Left ventricle myocardium inferior (tissue), 1 donor: ENCODE data around the gene HGF. TPM values are rescaled to one million over a fixed set of nuclear protein-coding genes. Genes with fewer than 3 reads are reported as not detected.

Experiments used
- DNase-seq: peaks from one replicate; pipeline ENCODE4 v3.0.0-alpha.2; 2020
- H3K27ac ChIP-seq: fragments of 200-600 bp; replicated peaks from 2 replicates; pipeline ENCODE4 v1.8.0; 2021
- H3K27me3 ChIP-seq: fragments of 200-600 bp; 2 replicates; pipeline ENCODE4 v1.8.0; 2021; ENCODE audit warnings: low read depth
- H3K36me3 ChIP-seq: fragments of 200-600 bp; 2 replicates; pipeline ENCODE4 v1.8.0; 2021
- H3K4me1 ChIP-seq: fragments of 200-600 bp; 2 replicates; pipeline ENCODE4 v1.8.0; 2021
- H3K4me3 ChIP-seq: fragments of 200-600 bp; 2 replicates; pipeline ENCODE4 v1.8.0; 2021; ENCODE audit warnings: mild to moderate bottlenecking, moderate library complexity
- H3K9me3 ChIP-seq: fragments of 200-600 bp; replicated peaks from 2 replicates; pipeline ENCODE4 v1.8.0; 2021
- intact Hi-C: fragments of 100-400 bp; cut with micrococcal nuclease; formaldehyde crosslinking; loops from one replicate; pipeline ENCODE4 v1.11.0; 2022
- total RNA-seq: library from RNA; stranded (reverse); fragmentation: NEBNext Ultra II Directional; extraction: Animal tissue kit (Norgen Biotek cat#: 25700); gene quantifications from one replicate; pipeline ENCODE4 v1.2.1, GENCODE V29; 2021
- TF ChIP-seq, protein P1 (sequence below): fragments of 200-600 bp; IDR thresholded peaks from 2 replicates; pipeline ENCODE4 v1.8.0; 2021; ENCODE audit warnings: antibody characterized with exemption, mild to moderate bottlenecking, borderline replicate concordance
- donor health status: DM: no; HTN: yes; CAD: no; lungs with severe emphysema.

Gene HGF
- total RNA-seq, 1 donor from 2014 or later = 2.3 TPM

DNA sequence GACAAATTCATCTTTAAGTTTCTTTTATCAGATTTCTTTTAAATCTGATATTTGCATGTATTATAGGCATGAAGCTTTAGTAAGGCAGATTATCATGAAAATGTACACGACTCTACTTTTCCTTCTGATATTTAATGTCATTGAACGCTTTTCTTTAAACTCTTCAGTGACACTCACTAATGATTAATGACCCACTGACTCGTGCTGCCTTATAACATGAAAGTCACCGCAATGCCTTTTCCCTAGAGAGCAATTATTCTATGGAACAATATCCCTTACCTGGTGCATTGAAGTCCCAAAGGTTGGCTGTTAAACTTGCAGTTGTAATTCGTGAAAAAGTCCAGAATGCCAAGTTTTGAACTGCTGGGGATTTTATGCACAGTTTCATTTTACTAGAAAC, 33.4 kb upstream of the HGF start:
- Histone ChIP-seq H3K4me3 (no peak overlapping the region), H3K9me3 (no peaks in the 10 kb centered on the region), H3K4me1 (no peaks in the 10 kb centered on the region), H3K36me3 (no peaks in the 10 kb centered on the region), H3K27me3 (no peaks in the 10 kb centered on the region), H3K27ac (no peak overlapping the region)
- intact Hi-C loops = no loop called here
- no peak for DNase-seq
- TF ChIP-seq, protein P1, sequence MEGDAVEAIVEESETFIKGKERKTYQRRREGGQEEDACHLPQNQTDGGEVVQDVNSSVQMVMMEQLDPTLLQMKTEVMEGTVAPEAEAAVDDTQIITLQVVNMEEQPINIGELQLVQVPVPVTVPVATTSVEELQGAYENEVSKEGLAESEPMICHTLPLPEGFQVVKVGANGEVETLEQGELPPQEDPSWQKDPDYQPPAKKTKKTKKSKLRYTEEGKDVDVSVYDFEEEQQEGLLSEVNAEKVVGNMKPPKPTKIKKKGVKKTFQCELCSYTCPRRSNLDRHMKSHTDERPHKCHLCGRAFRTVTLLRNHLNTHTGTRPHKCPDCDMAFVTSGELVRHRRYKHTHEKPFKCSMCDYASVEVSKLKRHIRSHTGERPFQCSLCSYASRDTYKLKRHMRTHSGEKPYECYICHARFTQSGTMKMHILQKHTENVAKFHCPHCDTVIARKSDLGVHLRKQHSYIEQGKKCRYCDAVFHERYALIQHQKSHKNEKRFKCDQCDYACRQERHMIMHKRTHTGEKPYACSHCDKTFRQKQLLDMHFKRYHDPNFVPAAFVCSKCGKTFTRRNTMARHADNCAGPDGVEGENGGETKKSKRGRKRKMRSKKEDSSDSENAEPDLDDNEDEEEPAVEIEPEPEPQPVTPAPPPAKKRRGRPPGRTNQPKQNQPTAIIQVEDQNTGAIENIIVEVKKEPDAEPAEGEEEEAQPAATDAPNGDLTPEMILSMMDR = no peak

- H3K36me3 ChIP-seq = no peaks in the 10 kb centered on the region
- H3K4me3 ChIP-seq = no peak overlapping the region
- DNase-seq = no peak
- H3K27ac ChIP-seq = no peak overlapping the region
- intact Hi-C loops = no loop called here
- H3K27me3 ChIP-seq = no peaks in the 10 kb centered on the region
- TF ChIP-seq, protein P1 = no peak
- H3K4me1 ChIP-seq = no peaks in the 10 kb centered on the region
- no peaks in the 10 kb centered on the region for H3K9me3 ChIP-seq
Observed at GRCh38 chr7:81802251-81802650, 32.4 kb upstream of the HGF start.

- TF ChIP-seq, protein P1 = no peak
- H3K27ac ChIP-seq = no peak overlapping the region
- no peaks in the 10 kb centered on the region for H3K4me1 ChIP-seq
- H3K4me3 ChIP-seq = no peak overlapping the region
- intact Hi-C loops = no loop called here
- H3K36me3 ChIP-seq = no peaks in the 10 kb centered on the region
- no peaks in the 10 kb centered on the region for H3K9me3 ChIP-seq
- DNase-seq = no peak
- H3K27me3 ChIP-seq = no peaks in the 10 kb centered on the region
Observed at GRCh38 chr7:81801532-81801931, 31.7 kb upstream of the HGF start.

GRCh38 chr7:81791568-81792518, 22.0 kb upstream of the HGF start:
- H3K27ac ChIP-seq = no peak overlapping the region
- no peak for DNase-seq
- no peaks in the 10 kb centered on the region for H3K4me1 ChIP-seq
- H3K9me3 ChIP-seq = peaks cover 3% of the 10 kb centered on the region
- TF ChIP-seq, protein P1 = no peak
- no peaks in the 10 kb centered on the region for H3K27me3 ChIP-seq
- H3K36me3 ChIP-seq = no peaks in the 10 kb centered on the region
- intact Hi-C loops = no loop called here
- no peak overlapping the region for H3K4me3 ChIP-seq

DNA sequence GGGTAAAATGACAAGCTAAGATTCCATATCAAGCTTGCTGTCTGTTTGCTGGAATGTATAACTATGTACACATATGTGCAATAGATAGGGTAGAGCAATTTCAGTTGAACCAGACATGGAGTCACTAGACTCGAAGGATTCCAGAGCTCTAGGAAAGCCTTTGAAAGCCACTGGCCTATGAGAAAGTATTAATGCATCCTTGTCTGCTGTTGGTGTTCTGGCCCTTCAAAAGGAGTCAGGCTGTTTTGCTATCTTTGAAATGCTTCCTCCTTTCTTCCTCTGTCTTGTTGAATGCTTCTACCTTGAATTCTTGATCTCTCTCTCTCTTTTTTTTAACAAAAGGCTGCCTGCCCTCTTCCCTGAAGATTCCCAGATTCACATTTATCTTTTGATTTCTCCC, 20.8 kb upstream of the HGF start:
- DNase-seq = no peak
- Histone ChIP-seq H3K27me3 (no peaks in the 10 kb centered on the region), H3K36me3 (no peaks in the 10 kb centered on the region), H3K4me3 (no peak overlapping the region), H3K4me1 (no peaks in the 10 kb centered on the region), H3K9me3 (peaks cover 3% of the 10 kb centered on the region), H3K27ac (no peak overlapping the region)
- TF ChIP-seq, protein P1 = no peak
- intact Hi-C loops = no loop called here
